ENCODE results near the gene PDLIM3.
"Not testable (repeated sequence)": the region's sequence is repeated elsewhere in the genome, so short reads cannot be mapped to it uniquely, and the experiment has no call there.

PDLIM3 gene

DNA sequence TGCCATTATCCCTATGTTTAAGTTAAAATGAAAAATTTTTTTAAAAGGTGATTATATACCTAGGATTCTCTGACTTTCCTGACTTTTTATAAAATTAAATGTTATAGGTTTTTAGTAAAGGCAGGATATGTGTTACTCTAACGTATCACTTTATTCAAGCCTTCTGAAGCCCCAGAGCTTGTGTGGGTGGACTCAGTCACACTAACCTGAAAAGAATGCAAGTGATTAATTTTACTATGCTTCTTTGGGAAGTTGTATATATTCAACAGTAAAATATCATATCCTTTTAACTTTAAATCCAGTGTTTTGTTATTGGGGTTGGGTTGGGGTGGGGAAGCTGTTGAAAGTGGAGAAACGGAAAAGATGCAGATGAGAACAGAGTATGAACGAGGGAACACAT is 22.8 kb downstream of the PDLIM3 start:
- H3K9me3 Mint-ChIP-seq: no peaks in the 10 kb centered on the region
- H3K27me3 Mint-ChIP-seq: peaks cover 40% of the 10 kb centered on the region
- no peak overlapping the region for H3K4me3 Mint-ChIP-seq
- H3K27ac Mint-ChIP-seq: no peak overlapping the region
- H3K4me1 Mint-ChIP-seq: peaks cover 16% of the 10 kb centered on the region
- H3K36me3 Mint-ChIP-seq: no peaks in the 10 kb centered on the region

DNA sequence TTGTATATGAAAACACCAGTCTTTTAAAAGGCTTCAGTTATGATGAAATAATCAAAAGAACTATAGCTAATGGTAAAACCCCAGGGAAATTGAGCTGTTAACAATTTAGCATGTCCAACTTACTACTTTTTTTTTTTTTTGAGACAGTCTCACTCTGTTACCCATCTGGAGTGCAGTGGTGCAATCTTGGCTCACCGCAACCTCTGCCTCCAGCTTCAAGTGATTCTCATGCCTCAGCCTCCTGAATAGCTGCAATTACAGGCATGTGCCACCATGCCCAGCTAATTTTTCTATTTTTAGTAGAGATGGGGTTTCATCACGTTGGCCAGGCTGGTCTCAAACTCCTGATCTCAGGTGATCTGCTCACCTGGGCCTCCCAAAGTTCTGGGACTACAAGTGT is 24.1 kb downstream of the PDLIM3 start:
- H3K27me3 Mint-ChIP-seq: peaks cover 37% of the 10 kb centered on the region
- not testable (repeated sequence) for H3K9me3 Mint-ChIP-seq, H3K4me3 Mint-ChIP-seq, H3K36me3 Mint-ChIP-seq, H3K27ac Mint-ChIP-seq
- peaks cover 16% of the 10 kb centered on the region for H3K4me1 Mint-ChIP-seq

DNA sequence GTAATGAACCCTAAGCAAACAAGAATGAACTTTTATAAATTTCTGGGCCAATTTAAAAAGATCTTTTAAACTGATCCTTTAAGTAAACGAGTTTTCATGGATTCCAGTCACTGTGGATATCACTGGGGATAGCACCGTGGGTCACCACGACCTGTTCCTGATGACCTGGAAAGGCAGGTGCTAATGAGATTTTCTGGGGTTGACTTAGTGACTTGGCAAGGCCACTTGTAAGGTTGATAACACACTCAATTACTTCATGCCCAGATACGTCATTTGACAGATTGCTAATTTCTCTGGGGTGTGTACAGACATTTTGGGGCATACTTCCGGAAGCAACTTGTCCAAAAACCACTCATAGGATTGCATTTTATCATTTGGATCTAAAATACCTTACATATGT is 24.5 kb downstream of the PDLIM3 start:
- no peak overlapping the region for H3K4me3 Mint-ChIP-seq
- H3K27ac Mint-ChIP-seq: no peak overlapping the region
- no peaks in the 10 kb centered on the region for H3K9me3 Mint-ChIP-seq
- H3K36me3 Mint-ChIP-seq: no peaks in the 10 kb centered on the region
- peaks cover 16% of the 10 kb centered on the region for H3K4me1 Mint-ChIP-seq
- H3K27me3 Mint-ChIP-seq: peaks cover 39% of the 10 kb centered on the region

DNA sequence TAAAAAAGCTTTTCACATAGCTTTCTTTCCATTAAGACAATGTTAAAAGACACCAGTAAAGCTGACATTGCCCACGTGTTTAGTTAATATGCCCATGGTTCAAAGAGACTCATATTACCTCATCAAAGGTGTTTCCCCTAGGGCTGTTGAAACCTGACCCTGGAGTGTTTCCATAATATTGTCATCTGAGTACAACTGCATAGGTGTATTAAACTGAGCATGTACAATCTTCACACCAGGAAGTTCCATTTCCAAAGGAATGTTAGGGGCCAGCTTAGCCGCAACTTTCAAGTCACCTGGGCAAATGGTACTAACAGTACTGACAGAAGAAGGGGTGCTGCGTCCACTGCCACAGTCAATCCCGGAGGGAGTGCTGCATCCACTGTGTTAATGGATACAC is 27.1 kb downstream of the PDLIM3 start:
- Mint-ChIP-seq H3K9me3 (no peaks in the 10 kb centered on the region), H3K36me3 (no peaks in the 10 kb centered on the region), H3K27ac (no peak overlapping the region), H3K27me3 (peaks cover 28% of the 10 kb centered on the region), H3K4me3 (no peak overlapping the region), H3K4me1 (peaks cover 7% of the 10 kb centered on the region)

DNA sequence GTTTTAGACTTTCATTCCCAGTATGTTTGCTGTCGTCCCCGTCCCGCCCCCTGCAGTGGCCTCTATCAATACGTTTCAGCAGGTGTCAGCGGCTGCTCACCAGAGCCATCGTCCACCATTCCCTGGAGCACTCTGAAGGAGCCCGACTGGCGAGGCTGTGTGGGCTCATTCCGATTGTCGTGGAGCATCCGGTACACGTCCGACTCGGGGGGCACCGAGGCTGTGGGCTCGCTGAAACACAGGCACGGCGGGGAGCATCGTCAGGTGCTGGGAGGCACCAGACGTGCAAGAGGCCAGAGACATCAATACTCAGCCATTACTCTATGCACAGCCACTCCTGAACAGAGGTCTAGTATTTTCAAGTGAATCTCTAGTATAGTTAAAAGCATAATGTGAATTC is 28.9 kb downstream of the PDLIM3 start:
- Mint-ChIP-seq H3K36me3 (no peaks in the 10 kb centered on the region), H3K4me1 (no peaks in the 10 kb centered on the region), H3K27ac (no peak overlapping the region), H3K27me3 (peaks cover 22% of the 10 kb centered on the region), H3K9me3 (no peaks in the 10 kb centered on the region), H3K4me3 (no peak overlapping the region)

DNA sequence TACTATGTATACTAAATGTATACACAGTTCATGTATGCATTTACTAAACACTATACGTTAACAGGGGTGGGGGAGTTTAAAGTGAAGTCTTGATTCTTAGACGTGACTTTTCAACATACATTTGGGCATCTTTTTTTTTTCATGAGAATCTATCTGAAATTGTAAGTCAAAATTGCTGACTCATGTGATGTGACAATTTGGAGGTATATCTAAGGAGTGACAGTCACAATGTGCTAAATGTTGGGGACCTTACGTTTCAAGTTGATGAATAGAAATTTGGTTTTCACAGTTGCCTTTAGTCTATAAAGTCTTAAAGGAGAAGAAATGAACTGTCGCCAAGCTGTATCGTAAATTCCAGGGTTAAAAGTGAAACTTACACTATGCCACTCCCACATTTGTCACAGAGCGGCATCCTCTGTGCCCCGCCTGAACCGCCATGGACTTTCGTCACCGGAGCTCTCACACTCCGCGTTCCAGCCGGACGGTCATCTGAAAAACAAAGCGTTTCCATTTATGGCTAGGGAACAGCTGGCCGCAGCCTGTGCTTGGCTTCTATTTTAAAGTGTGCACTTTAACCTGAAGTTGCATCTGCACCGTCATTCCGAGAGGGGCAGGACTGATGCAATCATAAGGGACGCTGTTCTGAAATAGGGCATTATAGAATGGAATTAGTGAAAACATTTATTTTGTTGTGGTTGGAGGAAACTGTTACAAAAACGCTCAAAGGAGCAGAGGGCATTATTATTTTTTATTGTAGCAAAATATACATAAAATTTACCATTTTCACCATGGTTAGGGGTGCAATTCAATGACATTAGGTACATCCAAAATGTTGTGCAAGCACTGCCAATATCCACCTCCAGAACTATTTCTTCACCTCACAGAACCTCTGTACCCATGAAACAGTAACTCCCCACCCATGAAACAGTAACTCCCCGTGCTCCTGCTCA is 30.9 kb downstream of the PDLIM3 start:
- Mint-ChIP-seq H3K36me3 (peaks cover 2% of the 10 kb centered on the region), H3K4me3 (no peak overlapping the region), H3K27ac (no peak overlapping the region), H3K9me3 (no peaks in the 10 kb centered on the region), H3K27me3 (peaks cover 22% of the 10 kb centered on the region), H3K4me1 (no peaks in the 10 kb centered on the region)

DNA sequence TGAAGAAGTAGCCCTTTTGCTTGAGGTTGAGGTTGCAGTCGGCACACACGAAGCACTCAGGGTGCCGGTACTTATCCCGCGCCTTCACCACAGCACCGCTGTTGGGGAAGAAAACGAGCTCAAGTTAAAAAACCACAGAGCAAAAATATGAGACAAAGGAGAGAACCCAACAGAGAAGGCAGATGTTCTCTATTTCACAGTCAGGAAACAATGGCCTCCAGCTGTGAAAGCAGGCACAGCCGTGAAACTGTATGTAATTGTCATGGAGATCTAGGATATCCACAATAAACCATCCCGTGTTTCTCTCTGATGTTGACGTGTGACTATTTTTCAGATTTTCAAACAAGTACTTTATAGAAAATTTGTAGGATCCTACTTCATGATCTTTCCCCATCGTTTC is 32.9 kb downstream of the PDLIM3 start:
- Mint-ChIP-seq H3K27me3 (peaks cover 19% of the 10 kb centered on the region), H3K36me3 (peaks cover 2% of the 10 kb centered on the region), H3K9me3 (no peaks in the 10 kb centered on the region), H3K4me1 (no peaks in the 10 kb centered on the region), H3K4me3 (no peak overlapping the region), H3K27ac (no peak overlapping the region)

DNA sequence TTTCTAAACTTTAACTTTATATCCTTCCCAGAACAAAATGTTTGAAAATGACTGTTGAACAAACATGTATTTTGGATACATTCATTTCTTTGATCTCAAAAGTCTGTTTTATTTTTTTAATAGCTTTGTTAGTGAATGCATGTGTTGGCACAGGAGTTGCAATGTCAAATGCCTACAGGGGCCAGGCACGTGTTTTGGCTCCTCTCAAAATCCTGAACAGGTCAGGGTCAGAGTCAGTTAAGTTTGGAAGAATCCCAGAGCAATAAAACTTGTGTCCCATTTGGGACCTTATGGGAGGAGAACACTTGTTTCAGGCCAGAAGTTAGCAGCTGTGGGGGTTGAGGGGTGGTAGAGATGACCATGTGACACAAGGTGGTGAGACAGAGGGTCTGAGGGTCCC is 34.7 kb downstream of the PDLIM3 start:
- no peak overlapping the region for H3K4me3 Mint-ChIP-seq
- no peaks in the 10 kb centered on the region for H3K9me3 Mint-ChIP-seq
- no peaks in the 10 kb centered on the region for H3K4me1 Mint-ChIP-seq
- H3K36me3 Mint-ChIP-seq: peaks cover 2% of the 10 kb centered on the region
- H3K27me3 Mint-ChIP-seq: peaks cover 18% of the 10 kb centered on the region
- no peak overlapping the region for H3K27ac Mint-ChIP-seq

DNA sequence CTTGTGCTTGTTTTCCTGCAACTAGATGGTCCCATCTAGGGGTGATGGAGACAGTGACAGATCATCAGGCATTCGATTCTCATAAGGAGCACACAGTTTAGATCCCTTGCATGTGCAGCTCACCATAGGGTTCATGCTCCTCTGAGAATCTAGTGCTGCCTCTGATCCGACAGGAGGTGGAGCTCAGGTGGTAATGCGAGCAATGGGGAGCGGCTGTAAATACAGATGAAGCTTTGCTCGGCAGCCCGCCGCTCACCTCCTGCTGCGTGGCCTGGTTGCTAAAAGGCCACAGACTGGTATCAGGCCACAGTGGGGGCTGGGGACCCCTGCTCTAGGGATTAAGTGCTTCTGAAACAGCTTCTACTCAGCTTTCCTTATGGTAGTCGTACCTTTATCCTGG is 35.3 kb downstream of the PDLIM3 start:
- Mint-ChIP-seq H3K27ac (no peak overlapping the region), H3K9me3 (no peaks in the 10 kb centered on the region), H3K27me3 (peaks cover 16% of the 10 kb centered on the region), H3K4me3 (no peak overlapping the region), H3K36me3 (peaks cover 2% of the 10 kb centered on the region), H3K4me1 (no peaks in the 10 kb centered on the region)

DNA sequence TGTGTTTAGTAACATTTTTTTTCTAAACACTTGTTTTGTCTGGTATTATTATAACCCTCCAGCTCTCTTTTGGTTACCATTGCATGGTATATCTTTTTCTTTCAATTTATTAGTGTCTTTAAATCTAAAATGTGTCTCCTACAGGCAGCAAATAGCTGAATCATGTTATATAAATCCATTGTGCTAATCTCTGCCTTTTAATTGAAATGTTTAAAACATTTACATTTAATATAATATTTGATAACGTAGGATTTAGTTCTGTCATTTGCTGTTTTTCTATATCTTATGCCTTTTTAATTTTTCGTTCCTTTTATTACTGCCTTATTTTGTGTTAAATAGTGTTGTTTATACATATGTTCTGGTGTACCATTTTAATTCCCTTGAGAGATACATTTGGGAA is 46.7 kb downstream of the PDLIM3 start:
- Mint-ChIP-seq H3K36me3 (peaks cover 4% of the 10 kb centered on the region), H3K27me3 (peaks cover 24% of the 10 kb centered on the region), H3K9me3 (peaks cover 22% of the 10 kb centered on the region), H3K4me3 (no peak overlapping the region), H3K4me1 (no peaks in the 10 kb centered on the region), H3K27ac (no peak overlapping the region)

DNA sequence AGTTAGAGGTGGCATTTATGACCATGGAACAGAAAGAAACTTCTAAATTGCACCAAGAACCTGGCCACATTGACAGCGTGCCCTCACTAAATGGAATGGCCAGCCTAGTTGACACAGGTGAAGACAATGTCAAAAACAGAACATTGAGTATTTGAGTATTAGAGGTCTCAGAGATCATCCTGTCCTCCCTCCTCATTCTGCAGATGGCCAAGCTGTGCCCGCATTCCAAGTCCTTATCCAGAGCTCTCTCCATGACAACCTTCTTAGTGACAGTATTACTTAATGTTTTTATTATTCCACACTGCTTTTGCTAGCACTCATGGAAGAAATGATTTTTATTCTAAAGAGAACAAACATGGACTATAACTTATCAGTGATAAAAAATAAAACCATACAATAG is 53.9 kb downstream of the PDLIM3 start:
- Mint-ChIP-seq H3K4me1 (no peaks in the 10 kb centered on the region), H3K4me3 (no peak overlapping the region), H3K9me3 (no peaks in the 10 kb centered on the region), H3K27ac (no peak overlapping the region), H3K36me3 (no peaks in the 10 kb centered on the region), H3K27me3 (peaks cover 32% of the 10 kb centered on the region)

DNA sequence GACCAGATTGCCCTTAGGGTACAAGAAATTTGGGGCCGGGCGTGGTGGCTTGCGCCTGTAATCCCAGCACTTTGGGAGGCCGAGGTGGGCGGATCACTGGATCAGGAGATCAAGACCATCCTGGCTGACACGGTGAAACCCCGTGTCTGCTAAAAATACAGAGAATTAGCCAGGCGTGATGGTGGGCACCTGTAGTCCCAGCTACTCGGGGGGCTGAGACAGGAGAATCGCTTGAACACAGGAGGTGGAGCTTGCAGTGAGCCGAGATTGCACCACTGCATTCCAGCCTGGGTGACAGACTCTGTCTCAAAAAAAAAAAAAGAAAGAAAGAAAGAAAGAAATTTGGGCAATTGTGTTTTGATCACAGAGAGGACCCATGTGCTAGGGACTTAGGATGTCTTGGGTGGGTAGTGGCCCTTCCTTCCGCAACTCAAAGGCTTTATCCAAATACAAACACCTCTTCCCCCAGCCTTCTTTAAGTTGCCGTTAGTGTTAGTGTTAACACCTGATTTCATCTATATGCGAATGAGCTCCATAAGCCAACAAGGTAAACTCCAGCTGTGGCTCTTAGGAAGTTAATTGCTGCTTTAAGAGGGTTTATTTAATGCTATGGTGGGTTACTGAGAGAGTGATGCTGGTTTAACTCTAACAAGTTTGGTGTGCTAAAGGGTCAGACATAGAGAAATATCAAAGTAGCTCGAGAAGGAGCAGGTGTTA is 55.1 kb downstream of the PDLIM3 start:
- Mint-ChIP-seq H3K4me3 (no peak overlapping the region), H3K4me1 (no peaks in the 10 kb centered on the region), H3K27me3 (peaks cover 25% of the 10 kb centered on the region)

DNA sequence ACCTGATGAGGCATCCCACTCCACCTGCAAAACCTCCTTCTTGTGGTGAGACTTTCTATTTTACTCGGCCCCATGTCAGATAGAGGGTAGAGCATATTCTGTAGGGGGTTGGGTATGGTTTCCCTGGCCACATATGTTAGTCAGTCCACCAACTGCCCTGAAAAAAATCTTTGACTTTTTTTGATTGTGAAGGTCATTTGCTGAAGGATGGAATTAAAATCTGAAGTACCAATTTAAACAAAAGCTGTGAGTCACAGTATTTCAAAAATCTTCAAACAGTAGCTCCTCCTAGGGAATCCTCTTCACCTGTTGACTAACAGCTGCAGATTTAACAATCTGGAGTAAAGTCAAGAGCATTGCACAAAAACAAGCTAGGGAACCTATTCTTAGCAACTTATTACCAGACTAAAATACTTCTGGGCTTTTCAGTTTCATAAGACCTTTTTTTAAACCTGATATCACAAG is 55.8 kb downstream of the PDLIM3 start:
- H3K36me3 Mint-ChIP-seq: no peaks in the 10 kb centered on the region
- H3K4me1 Mint-ChIP-seq: no peaks in the 10 kb centered on the region
- peaks cover 25% of the 10 kb centered on the region for H3K27me3 Mint-ChIP-seq
- H3K4me3 Mint-ChIP-seq: no peak overlapping the region
- H3K9me3 Mint-ChIP-seq: no peaks in the 10 kb centered on the region
- no peak overlapping the region for H3K27ac Mint-ChIP-seq

More for the DNA sequence above, 55.1 kb downstream of the PDLIM3 start:
- Mint-ChIP-seq H3K36me3 (no peaks in the 10 kb centered on the region), H3K27ac (no peak overlapping the region), H3K9me3 (no peaks in the 10 kb centered on the region)

DNA sequence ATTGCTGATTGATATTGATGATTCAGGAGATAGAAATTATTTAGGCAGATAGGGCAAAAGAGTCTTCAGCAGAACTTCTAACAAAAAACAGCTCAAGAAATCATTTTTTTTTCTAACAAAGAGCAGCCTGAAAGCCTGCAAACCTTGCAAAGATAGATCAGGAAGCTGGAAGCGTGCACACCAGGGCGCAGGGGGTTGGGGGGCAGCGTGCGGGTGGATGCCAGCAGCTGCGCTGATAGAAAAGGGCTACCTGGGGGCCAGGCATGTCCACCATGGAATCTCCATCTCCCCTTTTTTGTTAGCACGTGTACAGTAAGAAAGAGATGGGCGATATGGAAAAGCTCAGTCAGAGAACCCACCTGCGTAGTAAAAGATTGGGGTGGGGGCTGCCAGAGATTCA is 62.1 kb downstream of the PDLIM3 start:
- Mint-ChIP-seq H3K27ac (no peak overlapping the region), H3K36me3 (no peaks in the 10 kb centered on the region), H3K4me1 (peaks cover 11% of the 10 kb centered on the region), H3K27me3 (peaks cover 13% of the 10 kb centered on the region), H3K9me3 (no peaks in the 10 kb centered on the region), H3K4me3 (no peak overlapping the region)

DNA sequence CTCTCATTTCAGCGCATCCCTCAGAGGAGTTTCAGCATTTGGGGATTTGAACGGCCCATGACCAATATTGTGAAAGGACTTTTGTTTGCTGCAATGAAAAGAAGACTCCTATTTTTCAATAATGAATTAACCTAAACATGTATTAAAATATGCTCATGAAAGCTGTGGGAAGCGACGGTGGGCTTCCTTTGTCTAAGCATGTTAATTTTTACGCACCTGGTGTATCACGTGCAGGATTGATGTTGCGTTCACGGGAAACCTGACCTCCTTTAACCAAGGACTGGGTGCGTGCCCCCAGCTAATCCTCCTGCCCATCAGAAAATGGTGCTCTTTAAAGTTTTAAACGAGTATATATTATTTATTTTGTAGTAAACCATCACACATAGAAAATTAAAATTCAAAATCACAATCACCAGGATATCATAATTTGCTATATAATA is 63.2 kb downstream of the PDLIM3 start:
- Mint-ChIP-seq H3K4me3 (peak overlapping the region; percentile 91), H3K27me3 (peaks cover 5% of the 10 kb centered on the region), H3K27ac (peak overlapping the region; percentile 69), H3K4me1 (peaks cover 11% of the 10 kb centered on the region), H3K36me3 (no peaks in the 10 kb centered on the region), H3K9me3 (no peaks in the 10 kb centered on the region)
